Uterus (tissue), 4 donors: ENCODE measurements around the gene LRP6. TPM values are rescaled to one million over a fixed set of nuclear protein-coding genes. Genes with fewer than 3 reads are reported as not detected.

ENCODE experiments used
- DNase-seq, 2 donors: peaks; one replicate each; pipeline ENCODE4 v3.0.0-alpha.2; 2019 to 2020
- H3K27ac ChIP-seq, 2 donors: fragments of 200-600 bp; sonication (generic); 1 replicate in 1 of 2; 2 replicates in 1 of 2; pipeline ENCODE4 v1.5.1; 2016 to 2018
- H3K27me3 ChIP-seq, 2 donors: fragments of 200-600 bp; sonication (generic); one replicate each; pipeline ENCODE4 v1.5.1; 2018 to 2019; ENCODE audit warnings: control low read depth in 1 of 2
- H3K36me3 ChIP-seq, 2 donors: fragments of 200-600 bp; sonication (generic); one replicate each; pipeline ENCODE4 v1.5.1; 2019; ENCODE audit warnings: control low read depth in 1 of 2
- H3K4me1 ChIP-seq, 2 donors: fragments of 200-600 bp; sonication (generic); one replicate each; pipeline ENCODE4 v1.5.1; 2018 to 2019; ENCODE audit warnings: control low read depth in 1 of 2
- H3K4me3 ChIP-seq, 2 donors: fragments of 200-600 bp; sonication (generic); 1 replicate in 1 of 2; 2 replicates in 1 of 2; pipeline ENCODE4 v1.5.1; 2018 to 2019; ENCODE audit warnings: mild to moderate bottlenecking in 1 of 2
- H3K9me3 ChIP-seq, 2 donors: fragments of 200-600 bp; sonication (generic); one replicate each; pipeline ENCODE4 v1.5.1; 2019; ENCODE audit warnings: control low read depth in 1 of 2
- CTCF ChIP-seq, 4 experiments: fragments of 200-600 bp in 2 of 4; fragments of 450-650 bp in 2 of 4; sonication (generic) in 2 of 4; IDR thresholded peaks; one replicate each; pipeline ENCODE4 v1.5.1; 2016 to 2019; ENCODE audit warnings: antibody characterized with exemption in 4 of 4, mild to moderate bottlenecking in 2 of 4, moderate library complexity in 1 of 4
- POLR2A ChIP-seq, 2 donors: fragments of 450-650 bp; IDR thresholded peaks; one replicate each; pipeline ENCODE4 v1.6.1; 2016; ENCODE audit warnings: antibody characterized with exemption in 2 of 2, mild to moderate bottlenecking in 1 of 2, moderate library complexity in 1 of 2
- intact Hi-C: fragments of 100-400 bp; cut with DNase I; formaldehyde crosslinking; loops from one replicate; pipeline ENCODE4 v1.15.1; 2023; ENCODE audit warnings: low total_unique reads
- total RNA-seq, 4 donors: library from RNA; depleted of rRNA in 3 of 4; stranded (reverse); fragments of >200 nt in 3 of 4; gene quantifications; one replicate each; pipeline versions ENCODE4 v1.1.0 to v1.2.4, GENCODE V29; 2014 to 2023
- donor health status: DM: yes; HTN: yes; CAD: no.

The LRP6 gene
- total RNA-seq, 4 donors from 2014 or later = 18.7 to 141 (median 50.1) TPM

DNA sequence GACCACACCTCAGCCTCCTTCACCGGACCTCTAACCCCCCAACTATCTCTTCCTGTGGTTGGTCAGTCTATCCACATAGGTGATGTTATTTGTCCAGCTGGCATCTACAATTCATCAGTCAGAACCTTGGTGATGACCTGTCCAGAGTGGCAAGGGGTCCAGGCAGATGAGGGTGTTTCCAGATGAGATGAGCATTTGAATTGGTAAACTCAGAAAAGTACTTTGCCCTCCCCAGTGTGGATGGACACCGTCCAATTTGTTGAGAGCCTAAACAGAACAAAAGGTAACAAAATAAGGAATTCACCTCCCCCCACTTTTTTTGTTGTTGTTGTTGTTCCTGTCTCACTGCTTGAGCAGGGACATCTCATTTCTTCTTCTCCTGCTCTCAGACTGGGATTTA is 34.3 kb upstream of the LRP6 start:
- DNase-seq = no peak
- TF ChIP-seq CTCF (IDR thresholded peaks at IDR 0.05) = no peak
- TF ChIP-seq POLR2A (IDR thresholded peaks at IDR 0.05) = no peak
- intact Hi-C loops = no loop called here
- Histone ChIP-seq H3K4me1 (no peaks in the 10 kb centered on the region), H3K27ac (no peak overlapping the region), H3K36me3 (no peaks in the 10 kb centered on the region), H3K4me3 (no peak overlapping the region), H3K27me3 (no peaks in the 10 kb centered on the region), H3K9me3 (no peaks in the 10 kb centered on the region)

- intact Hi-C loops = no loop called here
- Histone ChIP-seq H3K27ac (no peak overlapping the region), H3K36me3 (no peaks in the 10 kb centered on the region), H3K4me1 (peaks cover 0 to 5% of the 10 kb centered on the region in 2 donors), H3K4me3 (no peak overlapping the region), H3K9me3 (no peaks in the 10 kb centered on the region), H3K27me3 (no peaks in the 10 kb centered on the region)
- TF ChIP-seq POLR2A (IDR thresholded peaks at IDR 0.05) (no peak), CTCF (IDR thresholded peaks at IDR 0.05) (no peak)
- DNase-seq = no peak
Observed at GRCh38 chr12:12297201-12297830, 30.5 kb upstream of the LRP6 start.

DNA sequence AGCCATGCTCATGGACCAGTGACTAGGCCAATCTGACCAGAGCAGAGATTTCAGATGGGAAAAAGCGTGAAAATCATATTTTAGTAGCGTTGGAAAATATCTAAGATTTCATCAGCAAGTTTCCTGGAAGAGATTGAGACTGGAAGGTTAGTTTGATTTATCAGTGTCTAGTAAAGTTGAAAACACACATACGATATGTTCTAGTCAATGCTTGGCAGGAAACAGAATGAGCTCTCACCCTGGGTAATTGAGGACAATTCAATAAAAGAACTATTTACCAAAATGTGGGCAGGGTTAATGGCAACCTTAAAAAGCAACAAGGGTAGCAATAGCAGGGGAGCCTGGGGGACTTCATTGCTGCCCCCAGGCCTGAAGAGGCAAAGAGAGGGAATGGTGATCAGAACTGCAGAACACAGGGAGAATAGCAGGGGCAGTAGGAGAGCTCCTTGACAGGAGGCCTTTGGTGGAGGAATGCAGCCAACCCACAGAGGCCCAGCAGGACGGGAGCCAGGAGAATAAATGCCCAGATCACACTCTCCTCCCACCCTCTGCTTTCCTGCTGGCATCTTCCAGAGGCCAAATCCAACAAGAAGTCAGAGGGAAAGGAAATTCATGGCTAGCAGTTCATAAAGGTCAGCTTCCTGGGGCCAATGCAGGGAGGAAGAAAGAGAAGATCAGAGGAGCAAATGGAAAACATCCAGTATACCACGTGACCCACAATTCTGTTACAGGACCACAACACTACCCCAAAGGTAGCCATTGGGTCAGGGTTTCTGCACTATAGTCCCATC is 27.6 kb upstream of the LRP6 start:
- Histone ChIP-seq H3K27me3 (no peaks in the 10 kb centered on the region), H3K9me3 (no peaks in the 10 kb centered on the region), H3K27ac (peak overlapping the region; percentile 33 to 68), H3K36me3 (no peaks in the 10 kb centered on the region), H3K4me3 (no peak overlapping the region), H3K4me1 (peaks cover 0 to 5% of the 10 kb centered on the region in 2 donors)
- intact Hi-C loops = no loop called here
- DNase-seq = peak in 1 of 2 donors; percentile 44
- TF ChIP-seq CTCF (IDR thresholded peaks at IDR 0.05) = no peak
- TF ChIP-seq POLR2A (IDR thresholded peaks at IDR 0.05) = no peak

DNA sequence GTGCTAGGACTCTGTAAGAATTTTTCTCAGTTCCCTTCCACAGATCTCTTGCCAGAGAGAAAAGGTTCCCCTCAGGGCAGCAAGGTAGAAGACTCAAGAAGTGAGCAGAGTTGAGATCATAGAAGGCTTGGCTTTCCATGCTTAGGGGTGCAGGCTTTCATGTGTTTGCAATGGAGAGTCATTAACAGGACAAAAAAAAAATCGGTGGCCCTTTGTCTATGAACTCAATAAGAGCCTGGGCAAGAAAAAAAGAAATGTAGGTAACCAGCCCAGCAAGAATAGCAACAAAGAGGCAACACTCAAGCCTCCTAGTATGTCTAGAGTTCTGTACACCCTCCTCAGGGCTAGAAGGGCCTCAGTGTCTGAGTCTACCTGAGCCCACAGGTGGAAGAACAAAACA is 23.4 kb upstream of the LRP6 start:
- Histone ChIP-seq H3K4me1 (peaks cover 0 to 5% of the 10 kb centered on the region in 2 donors), H3K27ac (no peak overlapping the region), H3K36me3 (no peaks in the 10 kb centered on the region), H3K9me3 (no peaks in the 10 kb centered on the region), H3K4me3 (no peak overlapping the region), H3K27me3 (no peaks in the 10 kb centered on the region)
- intact Hi-C loops = no loop called here
- no peak for DNase-seq
- TF ChIP-seq POLR2A (IDR thresholded peaks at IDR 0.05) (no peak), CTCF (IDR thresholded peaks at IDR 0.05) (no peak)

- Histone ChIP-seq H3K4me3 (no peak overlapping the region), H3K27ac (no peak overlapping the region), H3K36me3 (no peaks in the 10 kb centered on the region), H3K27me3 (no peaks in the 10 kb centered on the region), H3K9me3 (no peaks in the 10 kb centered on the region), H3K4me1 (peaks cover 0 to 3% of the 10 kb centered on the region in 2 donors)
- TF ChIP-seq POLR2A (IDR thresholded peaks at IDR 0.05) (no peak), CTCF (IDR thresholded peaks at IDR 0.05) (no peak)
- intact Hi-C loops = no loop called here
- no peak for DNase-seq
Observed at GRCh38 chr12:12286441-12286840, 19.6 kb upstream of the LRP6 start.
